NCI-H460 (cell line): ENCODE results near the gene ABCC1. TPM values are rescaled to one million over a fixed set of nuclear protein-coding genes. Genes with fewer than 3 reads are reported as not detected.
"Not testable (repeated sequence)": the region's sequence is repeated elsewhere in the genome, so short reads cannot be mapped to it uniquely, and the experiment has no call there.

Source experiments
- DNase-seq: peaks from one replicate; pipeline ENCODE4 v3.0.0-alpha.2; 2016; ENCODE audit warnings: low read depth; ENCODE audit errors: extremely low read depth
- total RNA-seq: library from RNA; depleted of rRNA; stranded (reverse); fragments of >200 nt; shearing (Covaris generic); gene quantifications from 2 replicates; pipeline ENCODE4 v1.2.3, GENCODE V29; 2014

Gene ABCC1
- total RNA-seq, 1 experiment from 2014 or later, result 27.7 TPM

- no peak for DNase-seq
Observed at GRCh38 chr16:16101585-16101984, 152.2 kb downstream of the ABCC1 start.

DNA sequence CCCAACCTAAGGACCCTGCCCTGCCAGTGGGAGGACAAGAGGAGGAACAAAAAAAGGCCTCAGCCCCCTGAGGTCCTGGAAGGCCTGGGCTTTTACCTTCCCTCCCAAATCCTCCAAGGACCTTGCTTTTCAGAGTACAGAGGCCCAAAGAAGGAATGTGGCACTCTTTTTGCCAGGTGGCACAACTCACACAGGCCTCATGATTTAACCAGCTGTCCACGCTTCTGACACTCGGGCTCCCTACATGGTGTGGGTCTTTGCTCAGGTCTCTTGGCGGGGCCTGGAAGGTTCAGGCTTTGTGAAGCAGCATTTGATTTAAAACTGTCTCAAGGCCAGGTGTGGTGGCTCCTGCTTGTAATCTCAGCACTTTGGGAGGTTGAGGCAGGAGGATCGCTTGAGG, 153.3 kb downstream of the ABCC1 start:
- DNase-seq, result no peak

GRCh38 chr16:16104132-16104803, 154.9 kb downstream of the ABCC1 start:
- DNase-seq, result not testable (repeated sequence)

DNA sequence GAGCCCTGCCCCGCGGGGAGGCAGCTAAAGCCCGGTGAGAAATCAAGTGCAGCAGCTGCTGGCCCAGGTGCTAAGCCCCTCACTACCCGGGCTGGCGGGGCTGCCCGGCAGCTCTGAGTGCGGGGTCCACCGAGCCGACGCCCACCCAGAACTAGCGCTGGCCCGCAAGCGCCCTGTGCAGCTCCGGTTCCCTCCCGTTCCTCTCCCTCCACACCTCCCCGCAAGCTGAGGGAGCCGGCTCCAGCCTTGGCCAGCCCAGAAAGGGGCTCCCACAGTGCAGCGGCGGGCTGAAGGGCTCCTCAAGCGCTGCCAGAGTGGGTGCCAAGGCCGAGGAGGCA, 155.4 kb downstream of the ABCC1 start:
- not testable (repeated sequence) for DNase-seq

DNA sequence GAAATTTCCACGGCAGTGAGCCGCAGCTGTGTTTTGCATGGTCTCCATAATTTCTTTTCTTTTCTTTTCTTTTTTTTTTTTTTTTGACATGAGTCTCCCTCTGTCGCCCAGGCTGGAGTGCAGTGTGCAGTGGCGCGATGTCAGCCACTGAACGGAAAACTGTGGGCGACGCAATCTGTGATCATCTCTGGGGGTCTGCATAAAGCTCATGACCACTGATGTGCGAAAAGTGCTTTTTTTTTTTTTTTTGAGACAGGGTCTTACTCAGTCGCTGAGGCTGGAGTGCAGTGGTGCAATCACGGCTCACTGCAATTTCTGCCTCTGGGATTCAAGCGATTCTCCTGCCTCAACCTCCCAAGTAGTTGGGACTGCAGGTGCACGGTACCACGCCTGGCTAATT, 156.2 kb downstream of the ABCC1 start:
- no peak for DNase-seq

- DNase-seq, result no peak
Observed at GRCh38 chr16:16106466-16106865, 157.1 kb downstream of the ABCC1 start.

GRCh38 chr16:16107839-16108238, 158.4 kb downstream of the ABCC1 start:
- DNase-seq, result no peak

- no peak for DNase-seq
Observed at GRCh38 chr16:16108759-16109158, 159.3 kb downstream of the ABCC1 start.

GRCh38 chr16:16109453-16110110, 160.2 kb downstream of the ABCC1 start:
- DNase-seq, result no peak

- no peak for DNase-seq
Observed at GRCh38 chr16:16110111-16110490, 160.7 kb downstream of the ABCC1 start.

GRCh38 chr16:16111639-16112038, 162.2 kb downstream of the ABCC1 start:
- no peak for DNase-seq

GRCh38 chr16:16112450-16113053, 163.1 kb downstream of the ABCC1 start:
- no peak for DNase-seq

- no peak for DNase-seq
Observed at GRCh38 chr16:16113076-16113475, 163.7 kb downstream of the ABCC1 start.

- no peak for DNase-seq
Observed at GRCh38 chr16:16116841-16117240, 167.4 kb downstream of the ABCC1 start.

DNA sequence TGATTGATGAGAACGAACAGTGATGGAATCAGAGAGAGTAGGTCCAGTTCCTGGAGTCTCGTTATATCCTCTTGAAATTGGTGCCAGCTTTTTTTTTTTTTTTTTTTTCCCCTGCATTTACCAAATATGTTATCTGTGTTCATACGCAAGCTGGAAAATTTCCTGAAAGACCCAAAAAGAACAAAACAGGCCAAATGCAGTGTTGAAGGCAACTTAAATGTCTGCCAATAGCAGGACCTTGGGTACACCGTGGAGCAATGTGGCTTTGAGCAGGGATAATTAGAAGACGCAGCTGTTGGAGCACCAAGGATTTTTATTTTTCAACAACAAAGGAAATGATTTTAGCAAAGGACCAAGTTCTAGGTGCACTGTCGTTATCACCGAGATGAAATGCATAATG, 168.9 kb downstream of the ABCC1 start:
- DNase-seq, result no peak

GRCh38 chr16:16120044-16120381, 170.6 kb downstream of the ABCC1 start:
- DNase-seq, result no peak

- no peak for DNase-seq
Observed at GRCh38 chr16:16120382-16121184, 171.2 kb downstream of the ABCC1 start.

DNA sequence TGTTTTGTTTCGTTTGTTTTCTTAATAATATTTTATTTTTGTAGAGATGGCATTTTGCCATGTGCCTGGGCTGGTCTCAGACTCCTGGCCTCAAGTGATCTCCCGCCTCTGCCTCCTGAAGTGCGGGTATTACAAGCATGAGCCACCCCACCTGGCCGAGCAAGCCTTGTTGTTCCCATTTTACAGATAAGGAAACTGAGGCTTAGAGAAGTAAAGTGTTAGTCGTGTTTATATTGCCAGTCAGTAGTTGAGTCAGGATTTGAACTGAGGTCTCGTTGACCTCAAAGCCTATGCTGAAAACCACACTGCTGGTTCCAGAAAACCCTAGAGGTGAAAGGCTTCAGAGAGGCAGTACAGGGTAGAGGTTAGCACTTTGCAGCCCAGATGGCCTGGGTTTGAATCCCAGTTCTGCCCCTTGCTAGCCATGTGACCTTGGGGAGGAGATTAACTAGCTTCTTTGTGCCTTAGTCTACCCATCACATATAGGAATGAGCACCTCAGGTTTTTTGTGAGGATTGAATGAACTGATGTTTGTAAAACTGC, 171.8 kb downstream of the ABCC1 start:
- DNase-seq, result no peak

- no peak for DNase-seq
Observed at GRCh38 chr16:16122264-16122663, 172.8 kb downstream of the ABCC1 start.

- DNase-seq, result no peak
Observed at GRCh38 chr16:16124438-16124837, 175.0 kb downstream of the ABCC1 start.

GRCh38 chr16:16124974-16125373, 175.6 kb downstream of the ABCC1 start:
- DNase-seq, result no peak
